ENCODE data around the gene PALD1.

DNA sequence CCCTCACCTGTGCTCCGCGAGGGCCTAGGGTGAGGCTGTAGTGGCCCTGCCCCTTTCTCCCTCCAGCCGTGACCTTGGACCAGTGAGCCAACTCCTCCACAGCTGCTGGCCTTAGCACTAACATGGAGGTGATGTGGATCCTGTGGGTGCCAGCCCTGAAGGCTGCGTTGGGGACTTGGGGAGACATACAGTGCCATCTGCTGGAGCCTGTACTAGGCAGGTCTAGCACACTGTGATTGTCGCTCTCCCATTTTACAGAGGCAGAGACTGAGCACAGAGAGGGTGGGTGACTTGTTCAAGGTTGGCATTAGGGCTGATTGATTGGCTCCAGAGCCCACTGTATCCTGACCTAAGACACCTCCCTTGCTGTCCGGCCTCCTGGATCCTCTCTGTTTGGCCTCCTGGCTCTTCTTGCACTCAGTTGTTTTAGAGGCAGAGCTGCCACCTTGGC lies 86.4 kb downstream of the PALD1 start:
- TF ChIP-seq, protein P1, sequence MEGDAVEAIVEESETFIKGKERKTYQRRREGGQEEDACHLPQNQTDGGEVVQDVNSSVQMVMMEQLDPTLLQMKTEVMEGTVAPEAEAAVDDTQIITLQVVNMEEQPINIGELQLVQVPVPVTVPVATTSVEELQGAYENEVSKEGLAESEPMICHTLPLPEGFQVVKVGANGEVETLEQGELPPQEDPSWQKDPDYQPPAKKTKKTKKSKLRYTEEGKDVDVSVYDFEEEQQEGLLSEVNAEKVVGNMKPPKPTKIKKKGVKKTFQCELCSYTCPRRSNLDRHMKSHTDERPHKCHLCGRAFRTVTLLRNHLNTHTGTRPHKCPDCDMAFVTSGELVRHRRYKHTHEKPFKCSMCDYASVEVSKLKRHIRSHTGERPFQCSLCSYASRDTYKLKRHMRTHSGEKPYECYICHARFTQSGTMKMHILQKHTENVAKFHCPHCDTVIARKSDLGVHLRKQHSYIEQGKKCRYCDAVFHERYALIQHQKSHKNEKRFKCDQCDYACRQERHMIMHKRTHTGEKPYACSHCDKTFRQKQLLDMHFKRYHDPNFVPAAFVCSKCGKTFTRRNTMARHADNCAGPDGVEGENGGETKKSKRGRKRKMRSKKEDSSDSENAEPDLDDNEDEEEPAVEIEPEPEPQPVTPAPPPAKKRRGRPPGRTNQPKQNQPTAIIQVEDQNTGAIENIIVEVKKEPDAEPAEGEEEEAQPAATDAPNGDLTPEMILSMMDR (IDR thresholded peaks at IDR 0.05) = no peak
- TF ChIP-seq POLR2A (IDR thresholded peaks at IDR 0.05) (no peak), POLR2AphosphoS5 (IDR thresholded peaks at IDR 0.05; ENCODE audit: insufficient read depth in 1 of 2, low read depth in 1 of 2) (no peak)
